ENCODE results near the gene SLC25A1. TPM values are rescaled to one million over a fixed set of nuclear protein-coding genes. Genes with fewer than 3 reads are reported as not detected.

Gene SLC25A1
- total and polyA plus RNA-seq, 10 of the 15 experiments (the other 5 are each of a cell fraction or from before 2014, with no cell fraction given) = 2.3 to 79.0 (median 30.3) TPM

DNA sequence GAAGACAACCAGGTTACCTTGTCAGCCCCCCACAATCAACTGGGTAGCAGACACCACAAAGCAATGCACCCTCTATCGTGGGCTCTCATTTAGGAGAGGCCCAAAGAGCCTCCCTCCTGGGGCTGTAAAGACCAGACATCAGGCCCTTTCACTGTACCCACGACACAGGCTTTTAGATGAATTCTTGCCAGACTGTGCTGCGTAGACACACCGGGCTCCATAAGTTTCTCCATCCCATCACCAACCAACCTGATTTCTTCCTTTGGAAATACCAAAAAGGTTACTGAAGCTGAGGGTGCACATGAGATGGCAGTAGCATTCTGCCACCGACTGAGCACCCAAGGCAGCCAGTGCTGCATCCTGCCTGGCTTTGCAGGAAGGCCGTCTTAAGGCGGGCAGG is 46.4 kb upstream of the SLC25A1 start:
- no peak for ATAC-seq
- ChIA-PET CTCF (no interaction called here), RAD21 (ENCODE audit: unreplicated experiment) (no interaction called here), POLR2A (no interaction called here), SMC1A (ENCODE audit: uncharacterized antibody, unreplicated experiment) (no interaction called here)
- H3K4me3 ChIP-seq = no peak overlapping the region
- no peaks in the 10 kb centered on the region for H3K9me3 ChIP-seq (replicated peaks; ENCODE audit: control insufficient read depth, insufficient read depth, low read length)
- intact Hi-C loops (cut with micrococcal nuclease; ENCODE audit: unreplicated experiment) = no loop called here
- no TSS peak for BruUV-seq (replicated peaks)
- no peak overlapping the region for H3K4me2 ChIP-seq (ENCODE audit: control insufficient read depth, insufficient read depth)
- no peak for TF ChIP-seq HDAC6 (IDR thresholded peaks at IDR 0.05; ENCODE audit: unreplicated experiment)
- TF ChIP-seq RAD21 (IDR thresholded peaks at IDR 0.05; ENCODE audit: insufficient read depth, low read depth, low read length) = no peak
- no peak for TF ChIP-seq EZH2 (IDR thresholded peaks at IDR 0.05; ENCODE audit: borderline replicate concordance, control insufficient read depth, low read depth, low read length)
- no peak for TF ChIP-seq TARDBP (IDR thresholded peaks at IDR 0.05; ENCODE audit: borderline replicate concordance)
- TF ChIP-seq, protein P1, sequence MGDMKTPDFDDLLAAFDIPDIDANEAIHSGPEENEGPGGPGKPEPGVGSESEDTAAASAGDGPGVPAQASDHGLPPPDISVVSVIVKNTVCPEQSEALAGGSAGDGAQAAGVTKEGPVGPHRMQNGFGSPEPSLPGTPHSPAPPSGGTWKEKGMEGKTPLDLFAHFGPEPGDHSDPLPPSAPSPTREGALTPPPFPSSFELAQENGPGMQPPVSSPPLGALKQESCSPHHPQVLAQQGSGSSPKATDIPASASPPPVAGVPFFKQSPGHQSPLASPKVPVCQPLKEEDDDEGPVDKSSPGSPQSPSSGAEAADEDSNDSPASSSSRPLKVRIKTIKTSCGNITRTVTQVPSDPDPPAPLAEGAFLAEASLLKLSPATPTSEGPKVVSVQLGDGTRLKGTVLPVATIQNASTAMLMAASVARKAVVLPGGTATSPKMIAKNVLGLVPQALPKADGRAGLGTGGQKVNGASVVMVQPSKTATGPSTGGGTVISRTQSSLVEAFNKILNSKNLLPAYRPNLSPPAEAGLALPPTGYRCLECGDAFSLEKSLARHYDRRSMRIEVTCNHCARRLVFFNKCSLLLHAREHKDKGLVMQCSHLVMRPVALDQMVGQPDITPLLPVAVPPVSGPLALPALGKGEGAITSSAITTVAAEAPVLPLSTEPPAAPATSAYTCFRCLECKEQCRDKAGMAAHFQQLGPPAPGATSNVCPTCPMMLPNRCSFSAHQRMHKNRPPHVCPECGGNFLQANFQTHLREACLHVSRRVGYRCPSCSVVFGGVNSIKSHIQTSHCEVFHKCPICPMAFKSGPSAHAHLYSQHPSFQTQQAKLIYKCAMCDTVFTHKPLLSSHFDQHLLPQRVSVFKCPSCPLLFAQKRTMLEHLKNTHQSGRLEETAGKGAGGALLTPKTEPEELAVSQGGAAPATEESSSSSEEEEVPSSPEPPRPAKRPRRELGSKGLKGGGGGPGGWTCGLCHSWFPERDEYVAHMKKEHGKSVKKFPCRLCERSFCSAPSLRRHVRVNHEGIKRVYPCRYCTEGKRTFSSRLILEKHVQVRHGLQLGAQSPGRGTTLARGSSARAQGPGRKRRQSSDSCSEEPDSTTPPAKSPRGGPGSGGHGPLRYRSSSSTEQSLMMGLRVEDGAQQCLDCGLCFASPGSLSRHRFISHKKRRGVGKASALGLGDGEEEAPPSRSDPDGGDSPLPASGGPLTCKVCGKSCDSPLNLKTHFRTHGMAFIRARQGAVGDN (IDR thresholded peaks at IDR 0.05) = no peak
- TF ChIP-seq PAX8 (IDR thresholded peaks at IDR 0.05) = no peak
- TF ChIP-seq CBX3 (IDR thresholded peaks at IDR 0.05; ENCODE audit: borderline replicate concordance, low read depth) = no peak
- TF ChIP-seq, protein P2, sequence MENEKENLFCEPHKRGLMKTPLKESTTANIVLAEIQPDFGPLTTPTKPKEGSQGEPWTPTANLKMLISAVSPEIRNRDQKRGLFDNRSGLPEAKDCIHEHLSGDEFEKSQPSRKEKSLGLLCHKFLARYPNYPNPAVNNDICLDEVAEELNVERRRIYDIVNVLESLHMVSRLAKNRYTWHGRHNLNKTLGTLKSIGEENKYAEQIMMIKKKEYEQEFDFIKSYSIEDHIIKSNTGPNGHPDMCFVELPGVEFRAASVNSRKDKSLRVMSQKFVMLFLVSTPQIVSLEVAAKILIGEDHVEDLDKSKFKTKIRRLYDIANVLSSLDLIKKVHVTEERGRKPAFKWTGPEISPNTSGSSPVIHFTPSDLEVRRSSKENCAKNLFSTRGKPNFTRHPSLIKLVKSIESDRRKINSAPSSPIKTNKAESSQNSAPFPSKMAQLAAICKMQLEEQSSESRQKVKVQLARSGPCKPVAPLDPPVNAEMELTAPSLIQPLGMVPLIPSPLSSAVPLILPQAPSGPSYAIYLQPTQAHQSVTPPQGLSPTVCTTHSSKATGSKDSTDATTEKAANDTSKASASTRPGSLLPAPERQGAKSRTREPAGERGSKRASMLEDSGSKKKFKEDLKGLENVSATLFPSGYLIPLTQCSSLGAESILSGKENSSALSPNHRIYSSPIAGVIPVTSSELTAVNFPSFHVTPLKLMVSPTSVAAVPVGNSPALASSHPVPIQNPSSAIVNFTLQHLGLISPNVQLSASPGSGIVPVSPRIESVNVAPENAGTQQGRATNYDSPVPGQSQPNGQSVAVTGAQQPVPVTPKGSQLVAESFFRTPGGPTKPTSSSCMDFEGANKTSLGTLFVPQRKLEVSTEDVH (IDR thresholded peaks at IDR 0.05; ENCODE audit: low read depth, partially characterized antibody) = no peak
- no peak for TF ChIP-seq EED (IDR thresholded peaks at IDR 0.05; ENCODE audit: low read depth)
- TF ChIP-seq ATF7 (IDR thresholded peaks at IDR 0.05; ENCODE audit: low read depth) = no peak
- in situ Hi-C loops (cut with MboI) = no loop called here
- no peaks in the 10 kb centered on the region; a peak in 1 of 4 replicates for H3K27me3 ChIP-seq (replicated peaks in 1 of 2; ENCODE audit: control insufficient read depth in 2 of 2, insufficient read depth in 2 of 2, low read length in 1 of 2)
- no peaks in the 10 kb centered on the region for H4K20me1 ChIP-seq (ENCODE audit: control insufficient read depth, insufficient read depth)
- H3K9ac ChIP-seq (ENCODE audit: control insufficient read depth, insufficient read depth, low read length) = no peak overlapping the region
- no peaks in the 10 kb centered on the region for H3K79me2 ChIP-seq (ENCODE audit: control insufficient read depth, insufficient read depth, low read length)
- H2AFZ ChIP-seq (ENCODE audit: control insufficient read depth, low read depth, low read length) = no peak overlapping the region
- no peaks in the 10 kb centered on the region for H3K4me1 ChIP-seq (ENCODE audit: control insufficient read depth, insufficient read depth, low read length)
- DNase-seq (ENCODE audit: low read depth, low spot score) = no peak
- H3K27ac ChIP-seq (ENCODE audit: control insufficient read depth, insufficient read depth) = no peak overlapping the region
- FAIRE-seq = no peak
- no peaks in the 10 kb centered on the region for H3K36me3 ChIP-seq (ENCODE audit: control insufficient read depth in 2 of 2, insufficient read depth in 2 of 2, low read length in 1 of 2)
- 50% methylated on average over 7 of the region's 7 CpGs for whole genome bisulfite sequencing (ENCODE audit: insufficient coverage, insufficient replicate concordance, low lambda C conversion rate, missing lambda C conversion rate)

Data from GM12878 (cell line).